ENCODE results near the gene SUCO.

SUCO gene

DNA sequence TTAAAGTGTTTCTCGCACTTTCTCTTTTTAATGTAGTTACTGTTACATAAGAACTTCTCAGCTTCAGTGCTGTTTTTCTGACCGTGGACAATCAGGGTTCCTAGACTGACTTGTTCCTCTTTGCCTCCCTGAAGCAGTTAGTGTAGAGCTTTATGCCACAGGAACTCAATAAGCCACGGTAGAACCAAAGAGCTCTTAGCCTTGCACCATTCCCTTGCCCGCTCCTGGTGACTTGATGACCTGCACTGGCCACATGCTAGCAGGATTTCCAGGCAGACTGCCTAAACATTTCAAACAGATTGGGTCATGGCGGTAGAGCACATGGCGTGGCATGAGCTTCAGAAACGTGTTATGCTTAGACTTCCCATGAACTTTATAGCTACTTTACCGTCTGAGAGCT lies 107.2 kb downstream of the SUCO start:
- no peak for DNase-seq

DNA sequence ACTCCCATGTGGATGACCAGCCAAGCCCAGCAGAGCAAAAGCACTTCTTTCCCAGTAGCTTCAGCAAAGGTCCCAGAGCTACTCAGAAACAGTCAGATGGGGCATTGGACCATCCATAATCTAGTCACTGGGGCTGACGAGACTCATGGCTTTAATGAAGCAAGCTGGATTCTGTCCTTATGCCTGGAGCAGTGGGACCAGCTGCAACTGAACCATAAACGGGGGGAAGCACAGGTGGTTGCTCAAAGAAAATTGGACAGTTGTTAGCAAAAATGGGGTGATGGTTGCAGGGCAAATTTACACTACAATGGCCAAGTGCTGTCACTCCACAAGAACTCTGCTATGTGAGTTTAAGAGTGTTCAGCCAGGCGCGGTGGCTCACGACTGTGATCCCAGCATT lies 108.5 kb downstream of the SUCO start:
- DNase-seq, result no peak

DNA sequence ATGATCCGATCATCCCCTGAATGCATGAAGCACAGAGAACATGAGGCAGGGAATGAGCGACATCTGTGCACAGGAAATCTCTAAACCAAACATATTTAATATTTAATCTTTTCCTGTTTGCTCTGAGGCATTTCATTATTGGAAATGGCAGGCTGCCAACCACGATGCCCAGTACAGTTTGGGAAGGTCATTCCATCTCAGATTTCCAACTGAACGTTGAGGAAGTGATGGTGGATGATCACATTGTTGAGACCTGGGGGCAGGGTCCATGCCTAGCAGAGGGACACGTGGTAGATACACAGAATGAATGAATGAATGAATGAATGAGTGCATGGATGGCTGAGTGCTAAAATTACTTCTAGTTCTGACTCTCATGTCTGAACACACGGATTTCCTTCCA lies 110.0 kb downstream of the SUCO start:
- DNase-seq, result no peak

DNA sequence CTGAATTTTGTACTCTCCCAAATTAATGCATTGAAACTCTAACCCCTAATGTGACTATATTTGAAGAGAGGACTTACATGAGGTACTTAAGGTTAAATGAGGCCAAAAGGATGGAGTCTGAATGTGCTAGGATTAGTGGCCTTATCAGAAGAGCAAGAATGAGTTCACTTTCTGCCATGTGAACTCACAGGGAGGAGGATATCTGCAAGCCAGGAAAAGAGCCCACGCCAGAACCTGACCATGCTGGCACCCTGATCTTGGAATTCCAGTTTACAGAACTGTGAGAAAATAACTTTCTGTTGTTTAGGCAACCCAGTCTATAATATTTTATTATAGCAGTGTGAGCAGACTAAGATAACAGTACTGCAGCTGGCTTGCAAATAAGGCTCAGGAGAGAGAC lies 113.7 kb downstream of the SUCO start:
- no peak for DNase-seq

DNA sequence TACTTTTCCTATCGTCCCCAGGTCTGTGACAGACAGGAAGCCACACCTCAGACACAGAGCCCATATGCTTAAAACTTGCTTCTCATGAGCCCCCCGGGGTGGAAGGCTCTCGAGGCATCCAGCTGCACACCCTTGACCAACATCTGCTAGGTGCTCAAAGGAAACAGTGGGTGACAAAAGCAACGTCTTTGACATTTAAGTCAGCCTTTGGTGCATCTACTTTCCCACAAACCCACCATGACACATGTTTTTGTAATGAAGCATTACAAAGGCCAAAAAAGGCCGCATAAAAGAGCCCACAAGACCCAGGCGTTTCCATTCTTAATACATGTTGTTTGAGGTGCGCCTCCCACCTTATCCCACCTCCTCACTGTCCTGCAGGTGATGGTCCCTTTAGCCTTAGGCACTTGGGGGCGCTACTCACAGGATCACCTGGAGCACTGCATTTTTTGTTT lies 114.2 kb downstream of the SUCO start:
- DNase-seq, result no peak

DNA sequence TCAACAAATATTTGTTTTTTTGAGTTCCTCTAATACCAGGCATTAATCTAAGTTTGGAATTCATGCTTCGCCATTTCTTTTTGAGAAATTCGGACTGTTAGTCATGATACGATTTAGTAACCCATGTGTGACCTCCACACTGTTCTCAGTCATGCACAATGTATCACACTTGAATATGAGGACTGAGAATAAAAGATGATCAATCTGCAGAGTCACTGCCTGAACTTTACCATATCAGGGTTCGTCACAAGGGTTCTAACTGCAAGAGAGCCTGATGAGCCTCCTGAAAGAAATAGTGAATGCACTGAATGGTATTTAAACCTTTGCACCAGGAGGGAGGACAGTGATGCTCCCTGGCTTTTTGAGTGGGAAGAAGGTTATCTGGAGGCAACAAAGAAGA lies 115.0 kb downstream of the SUCO start:
- DNase-seq, result no peak

DNA sequence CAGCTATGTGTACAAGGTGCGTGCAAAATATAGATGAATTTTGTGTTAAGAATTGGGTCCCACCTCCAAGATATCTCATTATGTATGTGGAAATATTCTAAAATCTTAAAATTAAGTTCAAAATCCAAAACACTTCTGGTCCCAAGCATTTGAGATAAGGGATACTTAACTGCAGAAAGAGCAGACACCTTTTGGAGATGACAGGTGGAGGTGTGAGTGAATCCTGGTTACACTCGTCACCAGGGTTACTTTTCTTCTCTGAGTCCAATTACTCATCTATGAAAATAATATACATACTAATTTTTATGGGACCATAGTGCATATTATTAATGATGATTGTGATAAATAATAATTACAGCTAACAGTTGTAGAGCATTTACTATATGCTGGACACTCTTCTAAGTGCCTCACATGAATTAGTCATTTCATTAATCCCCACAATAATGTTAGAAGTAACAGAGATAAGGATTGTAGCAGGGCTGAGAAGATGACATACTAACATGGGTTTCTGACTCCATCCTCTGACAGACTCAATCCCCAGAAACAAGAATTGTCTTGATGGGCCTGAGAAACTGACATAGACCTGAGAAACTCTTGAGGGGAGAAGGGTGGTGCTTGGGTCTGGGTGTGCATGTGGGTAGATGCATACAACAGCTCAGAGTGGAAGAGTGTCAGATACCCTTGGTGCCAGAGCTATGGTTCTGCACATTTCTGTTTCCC lies 117.7 kb downstream of the SUCO start:
- no peak for DNase-seq

DNA sequence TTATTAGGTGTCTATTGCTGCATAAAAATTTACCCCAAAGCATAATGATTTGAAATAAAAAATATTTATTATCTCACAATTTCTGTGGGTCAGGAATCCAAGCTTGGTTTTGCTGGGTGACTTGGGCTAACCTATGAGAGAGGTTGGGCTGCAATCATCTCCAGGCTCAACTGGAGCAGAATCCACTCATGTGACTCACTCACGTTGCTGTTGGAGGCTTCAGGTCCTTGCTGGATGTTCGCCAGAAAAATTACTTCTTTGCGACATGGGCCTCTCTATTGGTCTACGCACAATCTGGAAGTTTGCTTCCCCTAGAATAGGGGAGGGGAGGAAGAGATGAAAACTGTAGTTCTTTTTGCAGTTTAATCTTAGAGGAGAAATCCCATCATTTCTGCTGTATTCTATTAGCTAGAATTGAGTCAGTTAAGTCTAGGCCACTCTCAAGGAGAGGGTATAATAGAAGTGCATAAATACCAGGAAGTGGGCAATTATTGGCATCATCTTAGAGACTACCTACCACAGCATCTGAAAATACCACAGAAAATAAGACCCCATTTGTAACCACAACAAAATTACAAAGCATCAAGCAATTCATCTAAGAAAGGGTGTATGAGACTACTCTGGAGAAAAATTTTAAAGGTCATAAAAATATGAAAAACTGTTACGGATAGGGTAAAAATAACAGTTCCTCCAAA lies 120.2 kb downstream of the SUCO start:
- no peak for DNase-seq

DNA sequence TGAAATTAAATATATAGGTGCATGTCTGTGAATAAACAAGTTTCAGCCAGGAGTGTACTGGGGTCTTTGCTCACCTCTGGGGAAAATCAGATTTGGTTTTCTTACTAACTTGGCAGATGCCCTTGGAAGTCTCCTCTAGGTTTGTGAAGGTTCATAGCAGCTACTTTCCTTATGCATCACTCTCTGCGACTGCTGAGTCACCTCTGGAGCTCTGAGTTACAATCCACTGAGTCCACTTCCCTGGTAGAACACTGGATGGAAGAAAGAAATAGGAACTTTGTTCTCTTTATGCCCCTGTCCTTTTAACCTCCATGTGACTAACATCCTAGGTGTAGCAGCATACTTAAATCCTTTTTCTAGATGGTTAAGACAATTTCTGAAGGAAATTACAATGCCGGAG lies 121.6 kb downstream of the SUCO start:
- DNase-seq, result no peak

DNA sequence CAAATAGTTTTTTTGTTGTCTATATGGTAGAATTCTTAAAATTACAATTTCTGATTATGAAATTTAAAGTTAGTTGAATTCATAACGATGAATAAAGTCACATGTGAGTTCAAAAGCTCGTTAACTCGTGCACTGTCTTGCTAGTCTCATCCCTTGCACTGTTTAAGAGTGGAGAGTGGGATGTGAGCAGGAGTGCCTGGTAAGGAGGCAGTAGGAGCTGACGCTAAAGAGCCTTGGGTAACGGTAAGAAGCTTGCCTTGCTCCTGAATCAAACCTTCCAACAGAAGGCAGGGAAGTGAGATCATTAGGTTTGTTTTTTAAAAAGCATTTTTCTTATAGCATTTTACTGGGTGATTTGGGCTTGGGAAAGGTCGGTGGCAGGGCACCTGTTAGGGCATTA lies 123.6 kb downstream of the SUCO start:
- DNase-seq, result no peak

DNA sequence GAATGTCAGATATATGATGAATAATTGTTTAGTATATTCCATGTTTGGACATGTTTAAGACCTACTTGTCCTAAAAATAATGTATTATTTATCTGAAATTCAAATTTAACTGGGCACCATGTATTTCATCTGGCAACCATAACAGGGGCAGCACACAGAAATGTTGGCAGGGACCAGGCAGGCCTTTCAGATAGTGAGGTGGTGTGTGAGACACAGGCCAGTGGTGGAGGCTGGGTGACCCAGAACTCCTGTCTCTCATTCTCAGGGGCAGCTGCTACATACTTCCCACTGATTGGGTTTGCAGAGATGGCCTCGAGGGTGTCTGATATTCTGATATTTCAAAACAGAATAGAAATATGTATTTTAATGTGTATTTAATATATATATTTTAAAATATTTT lies 124.6 kb downstream of the SUCO start:
- DNase-seq, result peak in 2 of 56 donors; percentile 3 to 5

DNA sequence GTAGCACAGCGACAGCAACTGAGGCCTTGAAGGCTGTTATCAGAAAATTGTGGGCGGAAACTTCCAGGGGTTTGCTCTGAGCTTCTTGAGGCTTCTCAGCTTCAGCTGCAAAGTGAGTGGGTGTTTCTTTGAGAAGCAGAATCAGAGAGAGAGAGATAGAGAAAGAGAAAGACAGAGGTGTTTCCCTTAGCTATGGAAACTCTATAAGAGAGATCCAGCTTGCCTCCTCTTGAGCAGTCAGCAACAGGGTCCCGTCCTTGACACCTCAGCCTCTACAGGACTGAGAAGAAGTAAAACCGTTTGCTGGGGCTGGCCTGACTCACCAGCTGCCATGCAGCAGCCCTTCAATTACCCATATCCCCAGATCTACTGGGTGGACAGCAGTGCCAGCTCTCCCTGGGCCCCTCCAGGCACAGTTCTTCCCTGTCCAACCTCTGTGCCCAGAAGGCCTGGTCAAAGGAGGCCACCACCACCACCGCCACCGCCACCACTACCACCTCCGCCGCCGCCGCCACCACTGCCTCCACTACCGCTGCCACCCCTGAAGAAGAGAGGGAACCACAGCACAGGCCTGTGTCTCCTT lies 126.0 kb downstream of the SUCO start, which contains the start of gene FASLG:
FASLG (plus strand) TSS at position 233 of the 583 bp plus-strand sequence; CDS start at position 332, 99 bp downstream.
- no peak for DNase-seq

DNA sequence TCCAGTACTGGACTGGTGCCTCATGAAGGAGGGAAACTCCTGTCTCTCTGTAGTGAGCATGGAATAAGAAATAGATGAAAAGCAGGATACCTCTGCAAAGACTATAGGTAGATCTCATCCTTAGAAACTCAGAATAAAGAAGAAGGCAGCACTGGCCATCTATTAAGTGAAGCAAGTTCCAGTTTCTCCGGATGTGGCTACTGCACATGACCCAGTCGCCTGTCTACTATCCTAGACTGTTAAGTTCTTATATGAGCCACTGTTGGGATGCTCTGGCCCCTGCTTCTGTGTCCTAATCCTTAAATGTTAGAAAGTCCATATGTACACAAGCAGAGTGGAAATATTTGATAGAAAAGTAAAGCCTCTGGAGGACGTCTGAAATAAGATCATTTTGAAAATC lies 128.2 kb downstream of the SUCO start:
- DNase-seq, result no peak

All from amygdala (tissue), 56 donors.